Stimulated activated CD8-positive, alpha-beta memory T cell treated with anti-CD3 and anti-CD28 coated beads, Interleukin-4, amount 100 ng/mL, for 4 hours (primary cell): Measurements from ENCODE around the gene NPW.

Experiments used
- DNase-seq, 2 donors: peaks; one replicate each; pipeline ENCODE4 v3.0.0-alpha.2; 2020; ENCODE audit warnings: low read depth in 2 of 2, low spot score in 1 of 2

NPW gene

GRCh38 chr16:1984347-1985225 is 35.0 kb upstream of the NPW start:
- DNase-seq: no peak

GRCh38 chr16:1985466-1986150 is 34.0 kb upstream of the NPW start:
- no peak for DNase-seq

- DNase-seq: no peak
Observed at GRCh38 chr16:1987198-1987597, 32.4 kb upstream of the NPW start.

- no peak for DNase-seq
Observed at GRCh38 chr16:1989209-1990100, 30.1 kb upstream of the NPW start, which contains the start of gene SYNGR3. TSS of gene SYNGR3 (plus strand) at chr16:1989970. CDS start at chr16:1990103, 133 bp downstream.

GRCh38 chr16:1990101-1990350 is 29.6 kb upstream of the NPW start:
- no peak for DNase-seq

- DNase-seq: no peak
Observed at GRCh38 chr16:1990351-1991134, 29.0 kb upstream of the NPW start.

GRCh38 chr16:1991135-1991551 is 28.4 kb upstream of the NPW start:
- peak in 1 of 2 donors; percentile 28 for DNase-seq

- no peak for DNase-seq
Observed at GRCh38 chr16:1991588-1991947, 28.0 kb upstream of the NPW start.

- DNase-seq: peak; percentile 96 to 97
Observed at GRCh38 chr16:1991948-1992703, 27.5 kb upstream of the NPW start.

- no peak for DNase-seq
Observed at GRCh38 chr16:1992704-1993317, 26.8 kb upstream of the NPW start.

GRCh38 chr16:1993731-1994131 is 25.9 kb upstream of the NPW start:
- no peak for DNase-seq

- no peak for DNase-seq
Observed at GRCh38 chr16:1997494-1998359, 21.9 kb upstream of the NPW start.

GRCh38 chr16:1998360-1998835 is 21.2 kb upstream of the NPW start:
- DNase-seq: no peak

GRCh38 chr16:1998852-1999801 is 20.5 kb upstream of the NPW start:
- DNase-seq: no peak

- DNase-seq: no peak
Observed at GRCh38 chr16:1999866-2000514, 19.6 kb upstream of the NPW start.

GRCh38 chr16:2001035-2001434 is 18.6 kb upstream of the NPW start:
- no peak for DNase-seq
